Raji (cell line): ENCODE data around the gene PKM.

Source experiments
- POLR2A ChIP-seq: IDR thresholded peaks from 2 replicates; pipeline ENCODE4 v1.6.1; 2011; ENCODE audit warnings: low read depth, low read length, control low read depth; ENCODE audit not compliant: insufficient read depth

PKM gene

DNA sequence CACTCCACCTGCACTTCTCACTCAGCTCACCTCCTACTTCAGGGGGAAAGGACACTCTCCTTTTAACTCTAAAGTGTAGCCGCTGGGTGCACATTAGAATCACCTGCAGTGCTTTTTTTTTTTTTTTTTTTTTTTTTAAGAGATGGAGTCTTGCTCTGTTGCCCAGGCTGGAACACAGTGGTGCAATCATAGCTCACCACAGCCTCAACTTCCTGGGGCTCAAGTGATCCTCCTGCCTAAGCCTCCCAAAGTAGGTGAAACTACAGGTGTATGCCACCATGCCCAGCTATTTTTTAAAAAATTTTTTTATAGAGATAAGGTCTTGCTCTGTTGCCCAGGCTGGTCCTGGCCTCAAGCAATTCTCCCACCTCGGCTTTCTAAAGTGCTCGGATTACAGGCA lies 54.2 kb downstream of the PKM start:
- no peak for TF ChIP-seq POLR2A

DNA sequence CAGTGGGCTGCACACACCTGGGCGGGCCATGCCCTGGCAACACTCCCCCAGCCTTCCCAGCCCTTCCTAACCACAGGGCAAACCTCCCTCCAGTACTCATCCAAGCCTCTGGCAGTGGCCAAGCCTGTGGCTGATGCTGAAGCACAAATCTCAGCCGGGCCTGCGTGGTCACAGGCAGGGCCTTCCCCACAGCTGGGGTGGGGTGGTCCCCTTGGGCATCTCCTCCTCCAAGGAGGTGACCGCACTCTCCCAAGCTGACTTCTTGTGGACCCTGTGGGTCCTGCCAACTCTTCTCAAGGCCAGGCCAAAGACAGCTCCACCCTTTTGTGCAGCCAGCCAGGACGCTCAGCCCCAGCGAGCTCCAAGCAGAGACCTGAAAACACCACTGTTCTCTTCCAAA lies 54.8 kb downstream of the PKM start:
- no peak for TF ChIP-seq POLR2A

DNA sequence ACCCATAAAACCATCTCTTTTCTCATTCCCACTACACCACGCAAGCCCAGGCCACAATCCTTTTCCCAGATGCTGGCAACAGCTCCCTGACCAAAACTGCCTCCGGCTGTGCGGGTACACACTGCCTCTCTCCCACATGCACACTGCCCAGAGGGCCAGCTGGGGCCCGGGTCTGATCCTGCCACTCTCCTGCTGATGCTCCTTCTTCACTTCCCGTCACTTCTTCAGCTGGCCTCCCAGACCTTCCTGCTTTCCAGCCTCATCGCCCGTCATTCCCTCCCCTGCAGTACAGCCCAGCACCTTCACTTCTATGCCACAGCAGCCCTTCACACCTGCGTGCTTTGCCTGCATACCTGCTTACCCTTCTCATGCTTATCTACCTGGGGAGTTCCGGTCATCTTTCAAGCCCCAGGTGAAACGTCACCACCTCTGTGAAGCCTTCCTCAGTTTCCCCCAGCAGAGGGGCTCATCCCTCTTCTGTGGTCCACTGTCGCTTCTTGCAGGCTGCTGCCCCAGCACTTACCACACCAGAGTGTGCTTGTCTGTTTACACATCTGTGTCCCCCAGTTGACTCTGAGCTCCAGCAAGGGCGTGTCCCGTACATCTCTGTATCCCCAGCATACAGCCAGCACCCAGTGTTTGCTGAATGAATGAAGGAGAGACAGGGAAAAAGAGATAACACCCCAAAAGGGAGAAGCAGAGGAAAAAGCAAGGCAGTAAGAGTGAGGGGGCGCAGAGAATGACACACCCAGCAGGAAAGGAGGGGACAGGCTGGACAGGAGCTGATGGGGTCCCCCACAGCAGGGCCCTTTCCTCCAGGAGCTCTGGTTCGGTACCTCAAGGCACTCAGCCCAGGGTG lies 55.6 kb downstream of the PKM start:
- TF ChIP-seq POLR2A, result no peak

DNA sequence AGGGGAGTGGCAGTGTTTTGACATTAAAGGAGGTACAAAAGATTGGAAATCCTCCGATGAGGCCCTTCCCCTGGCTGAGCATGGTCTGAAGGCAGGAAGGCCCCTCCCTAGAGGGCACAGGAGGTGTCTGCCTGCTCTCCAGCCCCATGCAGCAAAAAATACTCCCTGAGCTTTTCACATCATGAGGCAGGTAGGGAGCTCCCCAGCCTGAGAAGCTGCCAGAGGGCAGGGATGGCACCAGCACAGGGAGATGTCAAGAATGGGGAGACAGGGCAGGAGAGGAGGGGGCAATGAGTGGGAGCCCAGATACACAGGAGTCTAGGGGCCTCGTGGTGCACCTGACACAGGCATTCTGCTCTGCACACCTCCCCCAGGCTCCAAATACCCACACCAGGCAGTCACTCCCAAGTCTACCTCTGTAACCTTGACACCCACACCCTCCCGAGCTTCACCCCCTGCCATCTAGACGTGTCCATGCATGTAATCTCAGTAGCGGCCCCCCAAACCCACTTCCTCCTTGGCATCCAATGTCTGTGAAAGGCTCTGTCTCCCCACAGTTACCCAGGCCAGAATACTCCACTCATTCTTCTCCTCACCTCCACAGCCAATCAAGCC lies 56.3 kb downstream of the PKM start:
- TF ChIP-seq POLR2A, result no peak

DNA sequence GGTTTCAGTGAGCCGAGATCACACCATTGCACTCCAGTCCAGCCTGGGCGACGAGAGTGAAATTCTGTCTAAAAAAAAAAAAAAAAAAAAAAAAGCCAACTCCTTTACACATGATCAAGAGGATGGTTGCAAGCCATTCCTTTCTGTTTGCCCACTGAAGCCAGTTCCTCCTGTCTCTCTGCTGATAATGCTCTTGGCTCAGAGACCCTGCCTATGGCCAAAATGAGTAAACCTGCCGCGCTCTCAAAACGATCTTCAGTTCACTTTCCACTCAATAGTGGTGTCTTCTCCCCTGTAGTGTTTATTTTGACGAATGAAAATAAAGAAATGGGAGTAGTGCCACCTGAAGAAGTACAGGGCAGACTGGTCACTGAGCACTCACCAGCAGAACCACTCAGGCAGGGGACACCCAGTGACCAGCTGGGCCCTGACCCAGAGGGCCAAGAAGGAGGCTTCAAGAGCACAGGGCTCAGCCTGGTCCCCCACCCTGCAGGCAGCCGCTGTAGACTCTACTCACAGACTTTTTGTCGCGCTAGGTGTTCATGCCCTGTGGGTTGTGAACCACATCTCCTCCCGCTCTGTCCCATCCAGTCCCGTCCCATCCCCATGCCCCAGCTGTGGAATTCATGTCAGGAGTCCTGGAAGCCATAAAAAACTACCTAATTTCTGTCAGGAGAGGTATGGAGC lies 57.0 kb downstream of the PKM start:
- no peak for TF ChIP-seq POLR2A

DNA sequence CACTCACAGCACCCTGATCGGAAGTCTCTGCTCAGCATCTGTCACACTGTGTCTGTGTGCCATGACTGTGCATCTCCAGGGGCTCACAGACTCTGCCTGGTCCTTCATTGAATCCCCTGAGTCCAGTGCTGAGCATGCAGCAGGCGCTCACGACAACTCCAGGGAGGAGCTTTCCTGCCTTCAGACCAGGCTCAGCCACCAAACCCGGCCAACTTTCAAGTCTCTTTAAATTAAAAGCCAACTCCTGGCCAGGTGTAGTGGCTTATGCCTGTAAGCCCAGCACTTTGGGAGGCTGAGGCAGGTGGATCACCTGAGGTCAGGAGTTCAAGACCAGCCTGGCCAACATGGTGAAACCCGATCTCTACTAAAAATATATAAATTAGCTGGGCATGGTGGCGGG lies 57.6 kb downstream of the PKM start:
- TF ChIP-seq POLR2A, result no peak

DNA sequence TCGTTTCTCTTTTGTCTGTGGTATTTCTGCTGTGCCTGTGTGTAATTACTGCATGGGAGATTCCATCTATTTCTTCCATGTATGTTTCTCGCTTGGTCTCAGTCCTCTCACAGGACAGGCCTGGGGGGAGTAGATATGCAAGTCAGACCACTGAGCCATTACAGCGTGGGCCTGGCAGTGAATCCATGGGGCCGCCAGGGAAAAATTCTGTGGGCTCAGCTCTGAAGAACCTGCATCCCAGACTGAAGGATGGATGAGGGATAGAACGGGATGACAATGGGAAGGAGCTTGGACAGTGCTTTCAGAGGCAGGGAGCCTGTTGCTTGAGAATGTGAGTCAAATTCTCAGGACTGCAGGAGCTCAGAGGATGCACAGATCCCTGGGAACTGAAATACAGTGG lies 58.2 kb downstream of the PKM start:
- no peak for TF ChIP-seq POLR2A

DNA sequence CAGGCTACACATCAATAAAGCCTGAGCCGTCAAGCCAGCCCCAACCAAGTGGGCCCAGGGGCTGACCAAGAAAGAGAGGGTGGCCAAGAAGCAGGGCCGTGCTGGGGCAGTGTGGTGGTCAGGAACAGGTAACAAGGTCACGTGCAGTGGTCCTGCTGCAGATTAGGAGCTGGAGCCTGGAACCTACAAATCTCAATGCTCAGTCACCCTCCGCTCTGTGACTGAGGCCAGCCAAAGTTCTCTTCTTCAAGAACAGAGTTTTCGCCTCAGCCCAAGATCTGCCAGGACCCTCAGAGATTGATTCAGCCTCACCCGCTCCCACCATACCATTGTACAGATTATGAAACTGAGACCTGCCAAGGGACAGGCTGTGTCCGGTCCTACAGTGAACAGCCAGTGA lies 60.3 kb downstream of the PKM start:
- TF ChIP-seq POLR2A, result no peak

DNA sequence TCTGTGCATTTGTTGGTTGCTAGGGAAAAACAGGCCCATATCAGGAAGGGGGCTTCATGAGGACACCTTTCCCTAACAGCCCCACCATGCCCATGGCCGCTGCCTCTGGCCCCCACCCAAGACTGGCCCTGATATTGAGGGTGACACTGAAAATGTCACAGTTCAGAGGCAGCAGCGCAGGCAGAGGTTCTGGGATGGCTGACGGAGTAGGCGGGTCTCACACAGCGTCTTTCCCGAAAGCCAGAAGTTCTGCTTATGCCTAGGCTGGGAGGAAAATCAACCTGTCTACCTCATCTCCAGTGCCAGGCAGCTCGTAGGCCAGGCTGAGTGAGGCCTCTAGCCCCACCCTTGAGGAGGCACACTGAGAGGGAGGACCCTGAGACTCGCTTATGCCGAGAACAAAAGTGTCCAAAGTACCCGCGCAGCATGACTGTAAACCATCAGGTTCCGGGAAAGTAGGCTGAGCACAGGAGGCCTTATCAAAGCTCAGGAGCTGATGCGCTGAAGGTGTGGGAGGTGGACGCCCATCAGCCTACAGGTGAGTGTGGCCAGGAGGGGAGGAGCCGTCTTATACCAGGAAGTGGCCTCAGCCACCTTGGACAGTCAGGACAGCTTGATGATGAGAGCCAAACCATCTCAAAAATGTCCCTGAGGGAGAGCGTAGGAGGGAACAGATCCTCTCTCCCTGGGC lies 60.9 kb downstream of the PKM start:
- TF ChIP-seq POLR2A, result no peak

DNA sequence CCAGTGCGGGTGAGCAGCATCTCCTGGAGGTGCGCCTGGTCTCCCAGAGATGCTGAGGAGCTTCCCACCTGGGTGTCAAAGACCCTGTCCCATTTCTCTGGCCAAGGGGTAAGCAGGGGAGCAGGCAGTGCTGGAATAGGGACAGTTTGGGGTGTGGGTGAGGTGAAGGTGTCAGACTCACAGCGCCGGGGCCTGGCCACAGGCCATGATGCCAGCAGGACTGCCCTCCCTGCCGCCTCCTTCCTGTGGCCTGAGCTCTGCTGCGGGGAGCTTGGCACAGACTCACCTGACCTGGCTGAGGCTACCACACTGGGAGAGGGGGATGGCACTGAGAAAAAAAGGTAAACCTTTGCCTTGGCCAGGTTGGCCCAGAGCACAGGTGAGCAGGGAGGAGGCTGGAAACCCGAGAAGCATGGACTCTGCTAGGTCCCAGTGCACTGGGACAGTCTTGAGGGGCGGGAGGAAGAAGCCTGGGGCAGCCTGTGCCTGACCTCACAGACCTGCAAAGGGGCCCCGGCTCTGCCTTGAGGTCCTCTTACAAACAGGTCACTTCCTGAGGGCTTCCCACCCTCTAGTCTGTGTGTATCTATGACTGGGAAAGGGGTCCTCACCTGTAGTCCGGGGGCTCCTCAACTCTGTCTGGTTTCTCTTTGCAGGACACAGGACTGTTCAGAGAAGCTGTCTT lies 61.6 kb downstream of the PKM start:
- TF ChIP-seq POLR2A, result no peak

DNA sequence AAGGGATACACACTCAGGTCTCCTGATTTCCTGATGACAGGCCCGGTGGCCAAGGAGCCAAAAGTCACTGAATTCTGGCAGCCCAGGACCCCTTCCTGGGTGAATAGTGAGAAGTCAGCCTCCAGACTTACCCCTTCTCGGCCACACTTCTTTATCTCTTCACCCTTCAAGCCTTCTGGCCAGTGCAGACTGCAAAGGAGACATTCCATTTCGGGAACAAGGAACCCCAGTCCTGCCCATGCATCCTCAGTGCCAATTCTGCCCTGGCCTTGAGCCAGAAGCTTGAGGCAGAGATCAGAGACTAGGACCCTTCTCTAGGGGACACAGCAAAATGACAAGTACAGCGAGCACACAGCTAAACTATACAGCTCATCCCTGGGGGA lies 62.2 kb downstream of the PKM start:
- TF ChIP-seq POLR2A, result no peak

DNA sequence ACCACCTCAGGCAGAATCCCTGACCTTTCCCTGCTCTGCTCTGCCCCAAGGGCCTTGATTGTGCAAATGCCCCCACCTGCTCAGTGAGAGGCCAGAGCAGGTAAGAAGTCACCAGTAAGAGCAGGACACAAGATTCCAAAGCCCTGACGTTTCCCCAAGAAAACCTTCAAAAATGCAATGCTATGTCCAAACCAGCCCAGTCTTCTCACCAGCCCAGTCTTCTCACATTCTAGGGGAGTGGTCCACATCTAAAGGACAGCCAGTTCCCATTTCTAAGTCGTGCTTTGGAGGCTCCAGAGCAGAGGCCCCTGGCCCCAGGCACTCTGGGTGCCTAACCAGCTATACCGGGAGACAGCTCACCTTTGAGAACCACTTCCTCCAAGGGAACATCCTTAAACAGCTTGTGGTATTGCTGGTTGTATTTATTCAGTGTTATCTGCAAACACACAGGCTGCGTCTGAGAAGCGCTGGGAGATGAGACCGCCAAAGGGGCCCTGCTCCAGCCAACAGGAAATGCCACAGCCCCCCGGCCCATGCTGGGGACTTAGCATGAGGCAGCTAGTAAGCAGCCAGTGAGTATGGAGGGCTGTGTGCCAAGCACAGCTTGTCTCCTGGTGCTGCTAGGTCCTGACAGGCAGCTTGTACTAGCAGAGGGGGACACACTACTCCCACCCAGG lies 62.7 kb downstream of the PKM start:
- no peak for TF ChIP-seq POLR2A

DNA sequence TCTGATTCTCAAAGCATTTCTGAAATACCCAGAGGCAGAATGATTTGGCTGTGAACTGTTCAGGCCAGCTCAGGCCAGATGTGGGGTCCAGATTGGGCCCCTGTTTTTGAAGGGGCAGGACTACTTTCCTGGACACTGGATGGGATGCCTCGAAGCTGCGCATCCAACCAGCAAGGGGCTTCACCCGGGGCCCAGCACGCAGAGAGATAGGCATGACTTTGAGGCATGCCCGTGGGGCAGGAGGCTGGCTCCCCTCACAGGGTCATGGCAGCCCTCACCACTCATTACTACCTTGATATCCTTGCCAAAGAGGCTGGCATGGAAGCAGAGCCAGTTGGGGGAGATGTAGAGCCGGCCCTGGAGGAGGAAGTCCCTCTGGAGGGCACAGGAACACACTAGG lies 63.5 kb downstream of the PKM start:
- TF ChIP-seq POLR2A, result no peak

DNA sequence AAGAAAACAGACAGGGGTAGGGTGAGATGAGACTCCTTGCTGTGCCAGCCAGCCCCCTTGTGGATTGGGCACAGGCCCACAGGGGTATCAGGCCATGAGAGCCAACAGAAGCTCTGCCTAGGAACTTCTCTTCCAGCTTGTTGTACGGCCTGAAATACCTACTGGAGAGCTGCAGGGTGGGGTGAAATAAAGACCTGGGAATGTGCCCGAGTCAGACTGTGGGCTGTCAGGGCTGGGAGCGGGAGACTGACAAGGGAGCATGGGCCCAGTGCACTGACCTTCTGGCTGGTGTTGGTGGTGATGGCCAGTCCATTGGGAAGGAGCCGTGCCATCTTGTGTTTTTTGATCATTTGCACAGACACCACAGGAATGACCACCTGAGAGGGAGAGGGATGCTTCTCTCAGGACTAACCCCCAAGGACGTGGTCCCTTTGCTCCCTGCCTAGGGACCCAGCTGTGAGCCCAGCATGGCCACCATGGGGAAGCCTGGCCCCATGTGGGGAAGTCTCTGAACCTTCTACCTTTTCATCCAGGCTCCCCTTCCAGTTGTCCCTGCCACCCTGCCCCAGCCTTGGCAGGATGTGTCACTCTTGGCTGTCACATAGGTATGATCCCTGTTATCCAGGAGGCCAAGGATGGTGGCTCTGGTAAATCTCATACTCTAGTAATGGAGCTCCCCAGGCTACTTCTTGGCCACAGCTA lies 64.1 kb downstream of the PKM start:
- TF ChIP-seq POLR2A, result no peak

DNA sequence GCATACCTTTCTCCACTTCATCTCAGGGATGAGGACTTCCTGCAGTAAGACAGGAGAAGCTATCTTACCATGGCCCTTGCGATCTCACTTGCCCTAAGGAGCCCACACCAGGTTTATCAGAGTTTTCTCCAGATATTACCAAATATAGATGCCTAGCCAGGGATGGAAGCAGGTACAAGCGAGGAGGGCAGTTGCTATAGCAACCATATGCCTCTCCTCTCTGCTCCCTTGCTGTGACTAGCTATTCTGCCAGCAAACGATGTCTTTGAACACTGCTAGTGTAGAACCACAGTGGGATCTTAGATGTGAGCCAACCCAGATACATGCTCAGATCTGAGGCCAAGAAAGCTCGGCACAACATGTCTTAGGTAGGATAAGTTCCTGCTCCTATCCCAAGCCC lies 67.3 kb downstream of the PKM start:
- TF ChIP-seq POLR2A, result no peak

DNA sequence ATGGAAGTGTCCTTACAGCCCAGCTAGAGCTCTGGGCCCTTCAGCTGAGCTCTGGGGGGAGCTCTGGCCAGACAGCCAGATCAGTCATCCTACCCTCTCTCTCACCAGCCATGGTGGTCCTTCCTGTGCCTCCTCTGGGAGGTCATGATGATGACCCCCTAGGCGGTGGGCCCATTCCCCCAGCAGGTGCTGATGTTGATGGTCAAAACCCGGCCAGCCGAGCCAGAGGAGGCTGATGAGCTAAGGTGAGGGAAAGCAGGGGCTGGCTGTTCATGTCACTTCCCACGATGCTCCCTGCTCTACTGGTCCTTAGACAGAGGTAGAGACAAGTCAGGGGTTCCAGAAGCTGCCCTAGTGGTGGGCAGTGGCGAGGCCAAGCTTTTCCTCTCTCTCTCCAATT lies 68.4 kb downstream of the PKM start:
- TF ChIP-seq POLR2A, result no peak
